Measurements from ENCODE around the gene PSMC5.
"Not testable (repeated sequence)": the region's sequence is repeated elsewhere in the genome, so short reads cannot be mapped to it uniquely, and the experiment has no call there.

PSMC5 gene

GRCh38 chr17:63840591-63841349 lies 13.5 kb downstream of the PSMC5 start:
- no peak for DNase-seq (ENCODE audit: low spot score)

- DNase-seq (ENCODE audit: low spot score), result peak; percentile 35
Measured at GRCh38 chr17:63841350-63842172, 14.3 kb downstream of the PSMC5 start.

DNA sequence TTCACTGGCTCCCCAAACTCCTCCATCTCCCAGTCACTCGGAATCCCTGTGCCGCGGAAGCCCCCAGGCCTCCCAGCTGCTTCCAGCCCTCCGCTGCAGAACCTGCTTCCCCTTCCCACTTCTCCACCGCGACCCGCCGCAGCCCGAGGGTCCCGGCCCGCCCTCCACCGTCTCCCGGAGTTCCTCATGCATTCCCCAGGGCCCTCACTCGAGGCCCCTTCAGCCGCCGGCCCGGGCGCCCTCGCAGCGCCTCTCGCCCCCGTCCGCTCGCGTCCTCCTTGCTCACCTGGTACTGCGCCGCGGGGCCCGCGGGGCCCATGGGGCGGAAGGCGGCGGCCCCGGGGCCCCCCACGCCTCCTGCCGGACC lies 14.9 kb downstream of the PSMC5 start:
- no peak for DNase-seq (ENCODE audit: low spot score)

- peak; percentile 98 for DNase-seq (ENCODE audit: low spot score)
Measured at GRCh38 chr17:63842540-63843386, 15.5 kb downstream of the PSMC5 start, which contains the start of gene SMARCD2. Gene SMARCD2 (minus strand): TSS chr17:63842685. CDS start chr17:63842674, 11 bp downstream.

DNA sequence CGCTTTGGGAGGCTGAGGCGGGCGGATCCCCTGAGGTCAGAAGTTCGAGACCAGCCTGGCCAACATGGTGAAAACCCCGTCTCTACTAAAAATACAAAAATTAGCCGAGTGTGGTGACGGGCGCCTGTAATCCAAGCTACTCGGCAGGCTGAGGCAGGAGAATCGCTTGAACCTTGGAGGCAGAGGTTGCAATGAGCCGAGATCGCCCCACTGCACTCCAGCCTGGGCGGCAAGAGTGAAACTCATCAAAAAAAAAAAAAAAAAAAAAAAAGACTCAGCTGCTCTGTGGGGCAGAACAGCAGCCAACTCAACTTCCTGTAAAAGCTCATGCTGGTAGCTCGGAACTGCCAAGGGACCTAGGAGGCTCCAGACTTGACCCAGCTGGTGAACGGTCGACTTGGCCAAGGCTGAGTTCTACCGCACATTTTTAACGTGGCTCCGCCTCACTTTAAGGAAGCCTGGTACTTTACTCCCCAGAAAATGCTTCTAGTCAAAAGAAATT lies 16.2 kb downstream of the PSMC5 start:
- peak; percentile 15 for DNase-seq (ENCODE audit: low spot score)

DNA sequence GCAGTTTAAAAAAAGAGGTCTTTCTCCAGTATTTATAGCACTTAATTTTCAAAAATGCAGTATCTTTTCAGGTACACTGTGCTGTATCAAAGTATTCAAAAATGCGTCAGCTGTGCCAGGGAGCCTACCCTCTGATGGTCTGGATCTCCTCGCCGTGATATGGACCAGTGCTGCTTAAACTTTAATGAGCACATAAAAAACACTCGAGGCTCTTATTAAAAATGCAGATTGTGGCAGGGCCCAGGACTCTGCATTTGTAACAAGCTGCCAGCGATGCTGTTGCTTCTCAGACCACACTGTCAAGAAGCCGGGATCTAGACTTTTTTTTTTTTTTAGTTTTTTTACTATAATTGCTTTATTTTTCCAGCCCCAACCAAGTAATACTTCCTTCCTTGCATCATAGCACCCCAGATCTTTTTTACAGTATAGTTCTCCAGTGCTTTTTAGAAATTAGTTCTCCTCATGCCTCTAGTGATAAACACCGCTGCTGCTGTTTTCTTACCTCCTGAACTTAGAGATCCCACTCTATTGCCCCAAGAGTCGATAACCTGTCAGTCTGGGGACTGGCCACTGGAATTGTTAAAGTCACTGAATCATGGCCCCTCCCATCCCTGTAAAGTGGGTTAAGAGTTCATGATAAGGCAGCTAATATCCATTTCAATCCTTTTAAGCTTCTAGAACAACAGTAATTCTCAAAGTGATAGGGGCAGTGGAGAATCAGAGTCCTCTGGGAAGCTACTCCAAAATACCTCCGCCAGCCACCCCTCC lies 16.9 kb downstream of the PSMC5 start:
- no peak for DNase-seq (ENCODE audit: low spot score)

- no peak for DNase-seq (ENCODE audit: low spot score)
Measured at GRCh38 chr17:63845509-63845908, 18.3 kb downstream of the PSMC5 start.

DNA sequence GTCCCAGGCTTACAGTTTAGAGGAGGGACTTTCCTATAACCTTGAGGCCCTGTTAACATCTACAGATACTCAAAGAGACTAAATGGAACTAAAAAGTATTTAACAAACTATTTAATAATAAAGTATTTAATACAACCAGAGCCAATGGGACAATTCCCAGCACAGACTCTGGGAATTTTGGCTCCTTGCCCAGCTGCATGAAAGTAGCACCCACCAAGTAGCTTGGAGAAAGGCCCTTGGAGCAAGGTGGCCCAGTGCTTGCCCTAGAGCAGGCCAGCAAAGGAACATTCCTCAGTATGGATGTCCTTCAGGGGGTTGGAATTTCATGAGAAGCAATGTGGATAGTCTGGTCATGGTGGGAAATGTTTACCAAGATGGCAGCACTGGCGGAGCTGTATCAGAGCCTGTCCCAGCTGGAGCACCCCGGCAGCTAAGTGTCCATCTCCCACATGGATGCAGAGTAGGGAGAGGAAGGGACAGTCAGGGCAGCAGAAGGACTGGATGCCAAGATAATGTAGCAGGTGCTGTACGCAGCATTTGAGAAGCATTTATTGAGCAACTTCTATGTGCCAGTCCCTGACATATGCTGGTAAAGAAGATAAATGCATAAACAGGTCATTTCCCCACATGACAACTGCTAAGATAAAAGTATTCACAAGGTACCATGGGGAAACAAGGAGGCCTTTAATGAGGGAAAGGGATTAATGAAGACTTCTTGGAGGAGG lies 20.5 kb downstream of the PSMC5 start:
- DNase-seq (ENCODE audit: low spot score), result no peak

DNA sequence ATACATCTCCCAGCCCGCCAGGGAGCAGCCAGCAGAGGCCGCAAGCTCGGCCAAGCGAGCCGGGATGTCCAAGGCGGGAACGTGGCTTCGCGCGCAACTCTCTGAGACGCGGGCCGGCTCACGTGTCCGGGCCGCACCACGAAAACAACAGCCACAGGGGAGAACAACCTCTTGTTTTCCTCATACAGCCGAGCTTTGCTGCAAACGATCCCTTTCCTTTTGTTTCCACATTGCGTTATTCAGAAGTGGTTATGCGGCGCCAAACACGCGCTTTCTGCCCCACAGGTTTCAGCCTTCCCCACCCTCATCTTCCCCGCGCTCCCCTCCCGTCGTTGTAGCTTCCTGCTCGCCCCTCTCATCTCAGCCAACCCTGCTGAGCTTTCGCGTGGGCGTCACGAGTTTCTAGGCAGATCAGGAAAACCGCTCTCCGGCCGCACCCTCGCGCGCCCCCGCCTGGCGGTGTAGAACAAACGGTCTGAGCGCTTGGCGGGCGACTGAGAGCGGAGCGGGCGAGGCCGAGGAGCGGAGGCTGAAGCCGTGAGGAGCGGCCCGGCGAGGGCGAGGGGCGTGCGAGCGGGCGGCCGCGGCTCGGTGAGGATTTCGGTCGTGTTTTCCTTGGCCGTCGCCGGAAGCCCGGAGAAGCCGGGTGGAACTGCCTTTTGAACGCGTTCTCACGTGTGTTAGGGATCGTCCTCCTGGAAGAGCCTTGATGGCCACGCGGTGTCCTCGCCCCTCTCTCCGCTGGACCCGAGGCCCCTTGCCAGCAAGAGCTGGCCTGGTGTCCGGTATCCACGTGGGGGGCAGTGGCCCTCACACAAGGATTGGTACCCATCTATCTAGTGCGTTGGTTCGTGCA lies 21.8 kb downstream of the PSMC5 start:
- peak; percentile 95 for DNase-seq (ENCODE audit: low spot score)

DNA sequence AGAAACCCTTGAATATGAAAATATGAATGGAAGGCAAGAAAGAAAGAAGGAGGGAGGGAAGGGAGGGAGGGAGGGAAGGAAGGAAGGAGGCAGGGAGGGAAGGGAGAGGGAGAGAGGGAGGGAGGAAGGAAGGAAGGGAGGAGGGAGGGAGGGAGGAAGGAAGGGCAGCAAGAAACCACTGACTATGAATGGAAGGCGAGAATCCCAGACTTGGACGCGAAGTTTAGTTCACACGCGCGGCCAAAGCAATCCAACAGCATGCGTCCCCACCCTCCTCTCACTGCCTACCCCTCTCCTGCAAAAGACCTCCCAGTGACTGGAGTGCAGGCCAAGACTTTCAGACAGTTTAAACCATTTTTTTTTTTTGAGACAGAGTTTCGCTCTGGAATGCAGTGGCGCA lies 23.2 kb downstream of the PSMC5 start:
- DNase-seq (ENCODE audit: low spot score), result no peak

DNA sequence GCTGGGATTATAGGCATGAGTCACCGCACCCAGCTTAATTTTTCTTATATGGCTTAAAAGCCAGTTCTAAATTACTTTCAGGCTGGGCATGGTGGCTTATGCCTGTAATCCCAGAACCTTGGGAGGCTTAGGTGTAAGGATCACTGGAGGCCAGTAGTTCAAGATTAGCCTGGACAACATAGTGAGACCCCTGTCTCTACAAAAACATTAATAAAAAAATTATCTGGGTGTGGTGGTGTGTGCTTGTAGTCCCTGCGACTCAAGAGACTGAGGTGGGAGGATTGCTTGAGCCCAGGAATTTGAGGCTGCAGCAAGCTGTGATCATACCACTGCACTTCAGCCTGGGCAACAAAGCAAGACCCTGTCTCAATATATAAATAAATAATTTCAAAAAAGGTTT lies 26.0 kb downstream of the PSMC5 start:
- no peak for DNase-seq (ENCODE audit: low spot score)

DNA sequence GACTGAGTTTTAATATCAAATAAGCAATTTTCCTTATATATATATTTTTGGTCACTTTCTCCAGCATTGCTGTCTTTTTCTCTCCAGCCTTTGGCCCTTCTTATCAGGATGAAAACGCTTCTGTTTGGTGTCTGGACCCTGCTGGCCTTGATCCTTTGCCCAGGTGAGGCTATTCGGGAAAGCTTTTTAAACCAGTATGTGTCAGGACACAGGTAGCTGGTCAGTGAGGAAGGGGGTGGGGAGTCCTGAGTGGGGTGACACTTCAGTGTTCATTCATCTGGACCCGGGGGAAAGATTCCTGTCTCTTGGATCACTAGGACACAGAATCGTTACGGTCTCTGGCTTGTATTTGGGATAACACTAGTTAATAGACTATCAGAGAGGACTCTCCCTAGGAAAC lies 27.5 kb downstream of the PSMC5 start:
- DNase-seq (ENCODE audit: low spot score), result no peak

GRCh38 chr17:63855185-63855584 lies 28.0 kb downstream of the PSMC5 start:
- DNase-seq (ENCODE audit: low spot score), result no peak

GRCh38 chr17:63856425-63856824 lies 29.2 kb downstream of the PSMC5 start:
- DNase-seq (ENCODE audit: low spot score), result not testable (repeated sequence)

- no peak for DNase-seq (ENCODE audit: low spot score)
Measured at GRCh38 chr17:63859257-63859656, 32.0 kb downstream of the PSMC5 start.

DNA sequence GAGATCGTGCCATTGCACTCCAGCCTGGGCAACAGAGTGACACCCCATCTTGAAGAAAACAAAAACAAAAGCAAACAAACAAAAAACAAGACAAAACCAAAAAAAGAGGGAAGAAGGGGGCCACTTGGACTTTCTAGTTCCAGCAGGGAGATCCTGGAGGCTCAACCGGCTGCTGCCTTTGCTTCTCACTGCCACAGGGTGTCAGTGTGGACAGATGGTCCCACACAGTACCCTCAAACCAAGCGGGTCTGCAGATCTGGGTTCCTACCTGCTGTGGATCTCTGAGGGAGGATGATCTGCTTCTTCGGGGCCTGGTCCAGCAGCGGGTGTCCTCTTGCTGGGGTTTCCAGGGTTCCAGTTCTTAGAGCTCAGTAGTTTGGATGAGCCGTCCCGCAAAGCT lies 39.4 kb downstream of the PSMC5 start:
- not testable (repeated sequence) for DNase-seq (ENCODE audit: low spot score)

DNA sequence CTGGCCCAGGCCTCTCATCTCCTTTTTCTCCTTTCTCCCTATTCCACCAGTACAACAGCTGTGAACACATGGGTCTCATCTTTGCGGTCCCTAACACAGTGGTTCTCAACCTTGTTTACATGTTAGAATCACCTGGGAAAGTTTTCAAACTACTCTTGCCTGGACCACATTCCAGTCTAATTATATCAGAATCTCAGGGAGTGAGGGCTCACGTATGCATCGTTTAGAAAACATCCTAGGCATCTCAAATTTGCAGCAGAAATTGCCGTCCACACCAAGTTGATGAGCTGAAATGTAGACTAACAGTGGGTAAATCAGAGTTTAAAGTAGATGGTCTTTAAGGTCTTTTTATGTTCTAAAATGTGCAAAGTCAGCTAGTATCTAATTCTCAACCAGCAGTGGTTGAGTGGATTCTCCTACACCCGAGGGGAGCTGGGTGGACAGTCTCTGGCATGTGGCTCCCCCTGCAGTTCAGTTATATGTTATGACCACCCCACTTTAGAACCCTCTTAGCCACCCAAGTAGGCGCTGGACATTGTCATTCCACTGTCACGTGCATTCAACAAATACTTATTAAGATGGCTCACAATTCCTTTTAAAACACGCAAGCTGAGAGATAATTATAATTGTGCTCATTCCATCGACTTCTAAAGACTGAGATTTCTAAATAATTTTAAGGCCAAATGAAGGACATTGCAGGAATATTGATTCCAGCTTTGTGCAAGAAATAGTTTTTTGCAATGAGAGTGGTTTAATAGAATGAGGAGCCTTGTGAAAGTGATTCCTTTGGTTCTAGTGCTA lies 42.5 kb downstream of the PSMC5 start:
- not testable (repeated sequence) for DNase-seq (ENCODE audit: low spot score)

GRCh38 chr17:63870292-63870665 lies 43.0 kb downstream of the PSMC5 start:
- not testable (repeated sequence) for DNase-seq (ENCODE audit: low spot score)
